HG02642 (cell line): ENCODE data around the gene SNX11.

ENCODE experiments used
- ATAC-seq: cut with Tn5 transposase; IDR thresholded peaks from one replicate; pipeline ENCODE4 v1.9.1; 2021; ENCODE audit warnings: mild to moderate bottlenecking; ENCODE audit not compliant: unreplicated experiment, poor library complexity

The SNX11 gene

DNA sequence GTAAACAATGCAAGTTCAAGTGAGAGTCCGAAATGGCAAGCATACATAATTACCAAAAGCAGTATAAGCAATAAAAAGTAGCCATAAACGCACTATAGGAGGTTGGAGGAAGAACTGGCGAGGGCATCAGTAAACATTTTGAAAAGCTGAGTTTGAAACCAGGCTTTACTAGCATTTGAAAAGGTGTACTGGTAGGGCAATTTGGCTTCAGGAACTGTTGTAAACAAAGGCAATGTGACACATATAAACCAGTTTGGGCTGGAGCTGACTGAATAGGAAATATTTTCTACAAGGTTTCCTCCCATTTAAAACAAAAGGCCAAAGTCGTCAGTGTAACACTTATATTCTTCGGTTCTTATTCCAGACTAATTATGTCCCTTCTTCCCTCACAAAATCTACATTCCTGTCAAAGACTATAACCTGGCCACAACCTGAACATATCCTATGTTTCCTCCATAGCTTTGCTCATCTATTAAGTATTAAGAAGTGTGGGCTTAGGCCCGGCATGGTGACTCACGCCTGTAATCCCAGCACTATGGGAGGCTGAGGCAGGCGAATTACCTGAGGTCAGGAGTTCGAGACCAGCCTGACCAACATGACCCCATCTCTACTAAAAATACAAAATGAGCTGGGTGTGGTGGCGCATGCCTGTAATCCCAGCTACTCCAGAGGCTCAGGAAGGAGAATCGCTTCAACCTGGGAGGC is 14.1 kb upstream of the SNX11 start:
- ATAC-seq: no peak

DNA sequence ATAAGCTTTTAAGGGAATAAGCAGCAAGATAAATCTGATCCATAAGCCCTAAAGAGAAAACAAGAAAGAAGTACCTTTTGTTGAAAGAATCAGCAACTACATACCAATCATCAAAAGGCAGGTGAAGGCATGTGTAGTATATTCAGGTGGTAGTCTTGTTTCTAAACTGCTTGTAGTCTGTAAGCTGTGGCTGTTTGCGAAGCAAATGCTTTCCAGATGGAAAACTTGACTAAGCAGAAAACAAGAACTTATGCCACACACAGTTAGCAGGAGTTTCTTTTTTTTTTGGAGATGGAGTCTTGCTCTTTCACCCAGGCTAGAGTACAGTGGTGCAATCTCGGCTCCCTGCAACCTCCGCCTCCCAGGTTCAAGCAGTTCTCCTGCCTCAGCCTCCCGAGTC is 12.0 kb upstream of the SNX11 start:
- ATAC-seq: no peak

DNA sequence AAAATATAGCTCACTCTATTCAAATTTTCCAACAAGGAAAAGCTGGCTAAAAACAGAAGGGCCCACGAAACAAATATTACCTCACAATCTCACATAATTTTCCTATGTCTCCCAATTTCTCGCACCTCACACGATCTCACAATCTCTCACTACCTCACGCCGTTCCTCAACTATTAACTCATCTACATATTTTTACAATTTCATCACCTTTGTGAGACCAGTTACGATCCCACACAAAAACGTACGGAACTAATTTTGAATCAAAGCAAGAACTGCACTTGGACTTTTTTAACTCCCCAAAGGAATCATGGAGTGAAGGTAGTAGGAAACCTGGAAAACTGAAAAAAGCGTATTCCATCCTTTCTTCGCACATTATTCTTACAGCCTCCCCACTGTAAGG is 7.4 kb upstream of the SNX11 start:
- ATAC-seq: no peak

DNA sequence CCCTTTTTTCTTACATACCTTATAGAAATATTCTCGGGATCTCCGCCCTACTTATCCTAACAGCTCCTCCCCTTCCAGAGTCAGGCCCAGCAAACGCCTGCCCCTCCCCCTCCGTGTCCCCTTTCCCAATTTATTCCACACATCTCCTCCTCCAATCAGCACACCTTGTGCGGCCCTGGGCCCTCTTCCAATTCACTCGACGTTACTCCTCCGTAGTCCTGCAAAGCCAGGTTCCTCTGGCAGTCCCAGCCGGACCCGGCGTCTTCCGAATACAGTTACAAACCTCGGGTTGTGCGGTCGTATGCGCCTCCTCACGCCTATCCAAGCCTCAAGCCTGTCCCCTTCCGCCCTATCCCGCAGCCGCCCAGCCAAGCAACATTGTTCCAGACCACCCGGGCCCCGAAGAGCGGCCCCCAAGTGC is 7.0 kb upstream of the SNX11 start:
- ATAC-seq: no peak

DNA sequence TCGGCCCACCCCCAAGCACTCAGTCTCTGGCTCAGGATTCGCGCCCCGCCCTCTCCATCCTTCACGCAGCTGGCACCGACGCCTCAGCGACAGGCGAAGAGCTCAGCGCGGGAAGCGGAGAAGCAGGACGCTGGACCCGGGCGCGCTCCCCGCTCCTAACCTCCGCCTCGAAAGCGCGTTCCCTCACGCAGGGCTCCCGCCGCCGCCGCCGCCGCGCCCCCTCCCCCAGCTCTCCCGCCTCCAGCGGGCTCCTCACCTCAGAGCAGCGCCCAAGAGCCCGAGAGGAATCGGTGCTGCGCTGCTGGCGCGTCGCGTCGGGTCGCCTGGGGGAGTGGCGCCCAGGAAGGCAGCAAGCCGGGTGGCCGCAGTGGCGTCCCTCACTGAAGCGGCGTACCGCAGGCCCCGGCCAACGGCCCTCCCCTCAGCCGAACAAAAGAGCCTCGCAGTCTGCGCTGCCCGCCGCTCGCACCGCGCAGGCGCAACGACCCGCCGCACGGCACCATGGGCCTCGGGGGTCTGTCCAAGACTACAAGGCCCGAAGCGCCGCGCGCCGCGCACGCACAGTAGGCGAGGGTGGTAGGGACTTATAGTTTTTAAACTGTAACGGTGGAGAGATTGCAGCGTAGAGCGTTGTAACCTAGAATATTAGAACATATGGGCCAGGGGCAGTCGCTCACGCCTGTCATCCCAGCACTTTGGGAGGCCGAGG is 6.4 kb upstream of the SNX11 start, which contains the start of gene CBX1:
Gene CBX1, minus strand, starts transcription at position 467 of the 709 bp plus-strand sequence. CDS start 24,474 bp downstream, outside the sequence.
- peak; percentile 89 for ATAC-seq

DNA sequence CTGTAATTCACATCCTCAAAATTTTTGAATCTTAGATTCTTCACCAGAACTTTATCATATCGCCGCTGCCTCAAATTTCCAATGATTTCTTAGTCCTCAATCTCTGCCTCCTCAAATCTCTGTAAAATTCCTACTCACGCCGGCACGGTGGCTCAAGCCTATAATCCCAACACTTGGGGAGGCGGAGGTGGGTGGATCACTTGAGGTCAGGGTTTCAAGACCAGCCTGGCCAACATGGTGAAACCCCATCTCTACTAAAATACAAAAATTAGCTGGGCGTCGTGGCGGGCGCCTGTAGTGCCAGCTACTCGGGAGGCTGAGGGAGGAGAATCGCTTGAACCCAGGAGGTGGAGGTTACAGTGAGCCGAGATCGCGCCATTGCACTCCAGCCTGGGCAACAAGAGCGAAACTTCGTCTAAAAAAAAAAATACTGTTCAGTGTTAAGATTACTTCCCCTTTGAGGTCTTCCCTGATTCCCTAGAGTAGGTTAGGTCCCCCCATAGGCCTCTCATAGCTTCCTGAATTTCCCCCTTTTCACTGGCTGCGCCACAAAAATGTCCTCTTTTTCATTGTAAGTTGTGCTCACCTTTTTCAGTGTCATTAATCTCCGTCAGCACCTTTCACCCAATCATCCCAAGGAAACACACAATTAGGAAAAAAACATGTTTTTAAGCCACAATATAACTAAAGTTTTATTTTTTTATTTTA is 5.4 kb upstream of the SNX11 start:
- no peak for ATAC-seq

DNA sequence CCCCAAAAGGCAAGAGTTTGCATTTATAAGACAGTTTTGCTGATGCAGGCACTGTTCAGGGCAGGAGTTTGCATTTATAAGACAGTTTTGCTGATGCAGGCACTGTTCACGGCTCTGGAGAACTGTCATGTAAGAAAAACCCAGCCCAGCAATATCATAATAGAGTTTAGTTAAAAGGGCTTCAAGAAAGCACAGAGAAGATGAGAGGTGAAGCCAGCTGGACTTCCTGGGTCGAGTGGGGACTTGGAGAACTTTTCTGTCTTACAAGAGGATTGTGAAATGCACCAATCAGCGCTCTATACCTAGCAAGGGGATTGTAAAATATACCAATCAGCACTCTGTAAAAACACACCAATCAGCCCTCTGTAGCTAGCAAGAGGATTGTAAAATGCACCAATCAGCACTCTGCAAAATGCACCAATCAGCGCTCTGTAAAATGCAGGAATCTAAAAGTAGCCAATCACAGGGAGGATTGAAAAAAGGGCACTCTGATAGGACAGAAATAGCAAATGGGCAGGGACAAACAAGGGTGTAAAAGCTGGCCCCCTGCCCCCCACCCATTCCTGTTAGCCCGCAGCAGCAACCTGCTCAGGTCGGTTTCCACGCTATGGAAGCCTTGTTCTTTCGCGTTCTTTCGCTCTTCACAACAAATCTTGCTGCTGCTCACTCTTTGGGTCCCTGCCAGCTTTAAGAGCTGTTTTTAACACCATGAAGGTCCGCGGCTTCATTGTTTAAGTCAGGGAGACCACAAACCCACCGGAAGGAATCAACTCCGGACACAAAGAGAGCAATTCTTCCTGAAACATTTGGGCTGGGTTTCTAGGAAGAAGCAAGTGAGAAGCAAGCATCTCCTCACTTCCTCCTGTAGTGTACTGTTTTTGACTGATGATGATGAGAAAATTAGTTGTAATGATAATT is 4.5 kb upstream of the SNX11 start:
- ATAC-seq: no peak

DNA sequence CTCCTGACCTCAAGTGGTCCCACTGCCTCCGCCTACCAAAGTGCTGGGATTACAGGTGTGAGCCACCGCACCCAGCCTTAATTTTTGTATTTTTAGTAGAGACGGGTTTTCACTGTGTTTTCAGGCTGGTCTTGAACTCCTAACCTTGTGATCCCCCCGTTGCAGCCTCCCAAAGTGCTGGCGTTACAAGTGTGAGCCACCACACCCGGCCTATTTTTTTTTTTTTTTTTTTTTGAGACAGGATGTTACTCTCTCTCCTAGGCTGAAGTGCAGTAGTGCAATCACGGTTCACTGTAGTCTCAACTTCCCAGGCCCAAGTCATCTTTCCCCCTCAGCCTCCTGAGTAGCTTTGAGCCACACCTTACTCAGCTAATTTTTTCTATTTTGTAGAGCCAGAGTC is 3.1 kb upstream of the SNX11 start:
- ATAC-seq: no peak

DNA sequence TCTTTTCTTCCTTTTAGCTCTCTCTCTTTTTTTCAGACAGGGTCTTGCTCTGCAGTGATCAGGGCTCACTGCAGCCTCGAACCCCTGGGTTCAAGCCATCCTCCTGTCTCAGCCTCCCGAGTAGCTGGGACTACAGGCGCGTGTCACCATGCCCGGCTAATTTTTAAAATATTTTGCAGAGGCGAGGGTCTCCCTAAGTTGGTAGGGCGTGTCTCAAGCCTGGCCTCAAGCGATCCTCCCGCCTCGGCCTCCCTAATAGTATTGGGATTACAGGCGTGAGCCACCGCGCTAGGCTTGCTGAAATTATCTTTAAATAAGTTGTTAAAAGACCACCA is 797 bp upstream of the SNX11 start:
- ATAC-seq: no peak

DNA sequence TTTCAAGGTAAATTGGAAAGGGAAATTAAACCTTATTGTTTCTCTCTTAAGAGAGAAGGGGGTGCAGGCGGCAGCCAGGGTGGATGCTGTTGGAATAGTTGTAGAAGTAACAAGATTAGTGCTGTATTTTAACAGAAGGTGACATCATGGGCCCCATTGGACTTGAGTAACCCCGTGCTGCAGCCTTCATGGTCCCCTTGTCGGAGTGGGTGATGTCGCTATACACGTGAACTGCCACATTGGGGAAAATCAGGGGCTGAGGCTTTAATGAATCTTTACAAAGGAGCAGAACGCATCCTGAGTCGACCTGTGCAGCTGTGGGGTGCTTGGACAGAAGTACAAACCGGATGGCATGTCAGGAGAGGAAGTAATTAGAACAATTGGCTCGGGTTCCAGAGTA is 3.2 kb downstream of the SNX11 start:
- ATAC-seq: no peak

DNA sequence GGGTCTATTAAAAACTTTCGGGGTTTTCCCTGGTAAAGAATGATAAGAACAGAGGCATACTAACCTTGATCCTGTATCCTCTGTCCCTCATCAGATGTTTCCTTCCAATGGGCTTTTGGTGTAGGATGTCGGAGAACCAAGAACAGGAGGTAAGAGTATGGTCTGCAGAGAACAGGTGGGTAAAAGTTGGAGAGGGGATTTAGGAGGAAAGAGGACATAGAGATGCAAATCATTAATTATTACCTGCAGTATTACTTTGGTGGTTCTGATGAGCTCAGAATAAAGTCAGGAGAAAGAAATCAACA is 4.3 kb downstream of the SNX11 start:
- ATAC-seq: no peak

DNA sequence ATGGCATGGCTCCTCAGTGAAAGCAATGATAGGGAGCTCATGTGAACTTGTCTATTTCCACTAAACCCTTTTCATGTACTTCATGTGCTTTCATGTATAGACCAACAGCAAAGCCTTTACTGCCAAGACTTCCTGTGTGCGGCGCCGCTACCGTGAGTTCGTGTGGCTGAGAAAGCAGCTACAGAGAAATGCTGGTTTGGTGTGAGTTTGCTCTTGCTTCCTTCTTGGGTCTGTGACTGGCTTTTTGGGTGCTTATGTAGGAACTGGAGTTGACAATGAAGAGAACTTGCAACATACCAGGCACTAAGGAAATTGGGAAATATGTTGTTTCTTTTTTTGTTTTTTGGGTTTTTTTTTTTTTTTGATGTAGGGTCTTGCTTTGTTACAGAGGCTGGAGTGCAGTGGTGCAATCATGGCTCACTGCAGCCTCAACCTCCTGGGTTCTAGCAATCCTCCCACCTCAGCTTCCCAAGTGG is 5.7 kb downstream of the SNX11 start:
- ATAC-seq: peak; percentile 42

DNA sequence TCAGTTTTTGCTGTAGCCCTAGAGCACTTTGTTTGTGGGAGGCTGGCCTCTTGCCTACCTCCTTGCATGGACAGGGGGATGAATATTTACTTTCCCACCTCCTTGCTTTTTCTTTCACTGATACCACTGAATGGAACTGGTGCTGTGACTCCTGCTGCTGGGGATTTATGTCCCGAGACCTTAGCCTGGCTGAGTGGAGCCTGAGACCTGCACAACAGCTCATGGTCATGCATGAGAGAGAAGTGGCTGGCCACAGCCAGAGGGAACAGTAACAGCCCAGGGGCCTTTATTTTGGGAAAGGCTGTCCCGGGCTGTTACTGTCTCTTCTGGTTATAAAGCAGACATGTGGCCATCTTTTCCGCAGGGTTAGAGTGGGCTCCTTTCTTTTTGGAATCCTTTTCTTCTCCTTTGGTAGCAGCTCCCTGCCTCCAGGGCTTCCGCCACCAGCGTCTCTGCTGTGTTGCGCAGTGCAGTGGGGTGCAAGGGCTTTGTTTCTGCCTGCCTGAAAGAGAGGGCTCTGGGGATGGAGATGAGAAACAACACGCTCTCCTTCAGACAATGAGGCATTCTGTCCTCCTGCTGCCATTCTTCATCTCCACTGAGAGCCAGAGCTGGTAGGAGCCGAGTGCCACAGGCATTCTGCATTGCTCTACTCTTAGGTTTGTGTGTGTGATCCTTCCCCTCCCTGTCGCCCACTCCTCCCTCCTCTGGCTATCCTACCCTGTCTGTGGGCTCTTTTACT is 14.5 kb downstream of the SNX11 start:
- ATAC-seq: no peak

DNA sequence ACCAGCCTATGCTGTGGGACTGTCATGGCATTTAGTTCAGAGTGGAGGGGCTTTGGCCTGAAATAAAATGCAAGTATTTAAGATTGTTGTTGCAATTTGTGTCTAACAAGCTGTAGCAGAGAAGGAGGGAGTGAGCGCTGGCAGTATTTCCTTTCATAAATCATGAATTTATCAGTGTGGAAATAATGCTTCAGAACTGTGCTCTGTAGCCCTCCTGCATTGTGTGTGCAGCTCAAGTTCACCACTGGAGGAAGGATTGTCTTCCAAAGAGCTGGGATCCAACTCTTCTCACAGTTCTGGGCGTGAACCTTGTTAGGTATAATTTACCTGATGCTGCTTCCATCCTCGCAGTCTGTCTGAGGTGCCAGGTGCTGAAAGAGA is 15.1 kb downstream of the SNX11 start:
- no peak for ATAC-seq

DNA sequence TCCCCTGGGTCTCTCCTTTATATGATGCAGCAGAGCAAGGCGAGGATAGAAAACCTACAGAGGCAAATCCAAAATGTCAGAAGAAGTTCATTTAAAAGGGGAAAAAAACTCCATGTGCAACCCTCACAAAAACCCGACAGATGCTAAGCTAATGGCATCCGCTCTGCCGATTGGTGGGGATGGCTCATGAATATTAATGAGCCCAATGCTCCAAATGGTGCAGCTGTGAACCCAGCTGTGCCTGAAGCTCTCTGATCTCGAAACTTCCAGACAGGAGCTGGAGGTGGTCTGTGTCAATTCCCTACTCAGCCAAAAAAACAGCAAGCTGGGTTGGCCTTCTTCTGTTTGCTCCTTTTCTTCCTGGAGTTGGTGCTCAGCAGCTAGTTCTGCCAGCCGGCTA is 15.5 kb downstream of the SNX11 start:
- no peak for ATAC-seq

DNA sequence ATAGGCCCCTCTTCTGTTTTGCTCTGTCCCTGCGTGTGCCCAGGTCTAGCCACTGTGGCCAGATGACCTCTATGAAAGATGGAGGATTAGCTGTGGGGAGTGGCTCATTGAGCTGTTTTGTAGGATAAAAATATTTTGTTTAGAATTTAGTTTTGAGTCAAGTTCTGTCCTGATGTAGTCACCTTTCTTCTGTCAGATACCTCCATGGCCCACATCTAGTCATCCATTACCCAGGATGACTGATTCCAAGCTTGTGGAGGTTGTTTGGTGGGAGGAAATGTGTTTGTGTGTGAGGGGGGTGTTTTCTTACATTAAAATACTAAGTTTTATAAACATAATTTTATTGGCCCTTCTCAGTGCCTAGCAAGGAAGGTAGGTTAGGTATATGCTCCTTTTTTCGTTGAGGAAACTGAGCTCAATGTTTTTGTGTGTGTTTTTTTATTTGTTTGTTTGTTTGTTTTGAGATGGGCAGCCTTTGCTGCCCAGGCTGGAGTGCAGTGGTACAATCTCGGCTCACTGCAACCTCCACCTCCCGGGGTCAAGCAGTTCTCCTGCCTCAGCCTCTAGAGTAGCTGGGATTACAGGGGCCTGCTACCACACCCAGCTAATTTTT is 16.3 kb downstream of the SNX11 start:
- ATAC-seq: no peak

DNA sequence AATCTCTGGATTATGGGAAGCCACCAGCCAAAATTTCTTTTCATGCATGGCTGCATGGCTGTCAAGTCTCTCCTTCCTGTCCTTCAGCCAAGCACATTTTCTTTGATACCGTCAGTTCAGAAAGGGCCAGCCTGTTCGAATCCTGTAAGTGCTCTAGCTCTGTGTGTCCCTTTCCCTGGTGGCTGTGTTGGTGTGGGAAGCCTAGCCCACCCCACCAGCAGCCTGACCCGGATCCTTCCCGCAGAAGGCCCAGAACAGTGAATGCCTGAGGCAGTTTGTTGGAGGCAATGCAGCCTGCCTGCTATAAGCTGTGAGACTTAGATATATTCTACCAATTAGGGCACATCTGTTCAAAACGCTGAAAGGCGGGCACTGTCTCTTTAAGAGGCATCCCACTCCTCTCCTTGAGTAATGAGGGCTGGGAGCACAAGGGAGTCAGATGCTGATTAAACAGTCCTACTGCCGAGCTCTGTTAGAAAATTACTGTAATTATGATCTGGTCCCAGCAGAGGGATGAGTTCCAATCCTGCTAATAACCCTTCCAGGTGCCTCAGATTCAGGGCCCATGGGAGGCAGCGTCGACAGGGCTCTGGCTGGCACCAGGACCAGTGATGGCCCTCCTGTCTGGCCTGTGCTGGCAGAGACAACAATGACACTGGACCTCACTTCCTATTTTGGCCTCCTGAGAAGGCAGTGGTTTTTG is 18.4 kb downstream of the SNX11 start:
- no peak for ATAC-seq

DNA sequence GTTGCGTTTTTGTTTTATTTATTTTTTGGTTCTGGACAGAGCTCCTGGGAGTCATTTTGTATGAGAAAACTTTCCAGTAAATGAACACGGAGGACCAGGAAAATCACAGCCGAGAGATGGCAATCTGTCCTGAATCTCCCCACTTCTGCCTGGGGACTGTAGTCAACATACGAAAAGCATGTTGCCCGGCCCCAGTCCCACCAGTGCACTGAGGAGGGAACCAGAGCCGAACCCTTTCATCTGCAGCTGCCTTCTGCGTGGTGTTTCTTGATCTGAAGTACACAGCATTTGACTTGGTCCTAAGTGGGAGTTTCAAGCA is 18.9 kb downstream of the SNX11 start:
- no peak for ATAC-seq
